ENCODE results near the gene BABAM2.

- TF ChIP-seq ARNT (IDR thresholded peaks at IDR 0.05), result no peak
- TF ChIP-seq BHLHE40 (IDR thresholded peaks at IDR 0.05; ENCODE audit: borderline replicate concordance), result no peak
- TF ChIP-seq HDGF (IDR thresholded peaks at IDR 0.05; ENCODE audit: borderline replicate concordance), result no peak
- TF ChIP-seq FOXK2 (IDR thresholded peaks at IDR 0.05), result no peak
Observed at GRCh38 chr2:28068088-28068487, 177.6 kb downstream of the BABAM2 start.

All from HEK293T (cell line).